ENCODE data around the gene U2AF2.

GRCh38 chr19:55635334-55635717, 19.5 kb upstream of the U2AF2 start:
- TF ChIP-seq, protein P1, sequence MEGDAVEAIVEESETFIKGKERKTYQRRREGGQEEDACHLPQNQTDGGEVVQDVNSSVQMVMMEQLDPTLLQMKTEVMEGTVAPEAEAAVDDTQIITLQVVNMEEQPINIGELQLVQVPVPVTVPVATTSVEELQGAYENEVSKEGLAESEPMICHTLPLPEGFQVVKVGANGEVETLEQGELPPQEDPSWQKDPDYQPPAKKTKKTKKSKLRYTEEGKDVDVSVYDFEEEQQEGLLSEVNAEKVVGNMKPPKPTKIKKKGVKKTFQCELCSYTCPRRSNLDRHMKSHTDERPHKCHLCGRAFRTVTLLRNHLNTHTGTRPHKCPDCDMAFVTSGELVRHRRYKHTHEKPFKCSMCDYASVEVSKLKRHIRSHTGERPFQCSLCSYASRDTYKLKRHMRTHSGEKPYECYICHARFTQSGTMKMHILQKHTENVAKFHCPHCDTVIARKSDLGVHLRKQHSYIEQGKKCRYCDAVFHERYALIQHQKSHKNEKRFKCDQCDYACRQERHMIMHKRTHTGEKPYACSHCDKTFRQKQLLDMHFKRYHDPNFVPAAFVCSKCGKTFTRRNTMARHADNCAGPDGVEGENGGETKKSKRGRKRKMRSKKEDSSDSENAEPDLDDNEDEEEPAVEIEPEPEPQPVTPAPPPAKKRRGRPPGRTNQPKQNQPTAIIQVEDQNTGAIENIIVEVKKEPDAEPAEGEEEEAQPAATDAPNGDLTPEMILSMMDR (IDR thresholded peaks at IDR 0.05): no peak
- TF ChIP-seq POLR2AphosphoS5 (IDR thresholded peaks at IDR 0.05; ENCODE audit: low read depth, low read length): no peak
